Hepatocyte (in vitro differentiated cells): ENCODE measurements around the gene PTPN9. TPM values are rescaled to one million over a fixed set of nuclear protein-coding genes. Genes with fewer than 3 reads are reported as not detected.
A peak's percentile ranks its signal among the peaks of the same experiment; 100 is the strongest.

ENCODE experiments used
- DNase-seq: peaks from one replicate; pipeline ENCODE4 v3.0.0-alpha.2; 2016; ENCODE audit warnings: low spot score
- H2AFZ ChIP-seq: fragments of 200-600 bp; sonication (generic); 2 replicates; pipeline ENCODE4 v1.6.0; 2016; ENCODE audit warnings: antibody characterized with exemption, mild to moderate bottlenecking
- H3K27ac ChIP-seq: fragments of 200-600 bp; sonication (generic); 2 replicates; pipeline ENCODE4 v1.5.1; 2016; ENCODE audit warnings: mild to moderate bottlenecking
- H3K27me3 ChIP-seq: fragments of 200-600 bp; sonication (generic); 2 replicates; pipeline ENCODE4 v1.6.1; 2016
- H3K36me3 ChIP-seq: fragments of 200-600 bp; sonication (generic); replicated peaks from 2 replicates; pipeline ENCODE4 v1.5.1; 2016; ENCODE audit warnings: low read depth; ENCODE audit not compliant: insufficient read depth
- H3K4me1 ChIP-seq: fragments of 200-600 bp; sonication (generic); 2 replicates; pipeline ENCODE4 v1.5.1; 2016; ENCODE audit warnings: mild to moderate bottlenecking, moderate library complexity; ENCODE audit not compliant: insufficient read depth
- H3K4me2 ChIP-seq: fragments of 200-600 bp; sonication (generic); 2 replicates; pipeline ENCODE4 v1.6.0; 2016
- H3K4me3 ChIP-seq: fragments of 200-600 bp; sonication (generic); 2 replicates; pipeline ENCODE4 v1.5.1; 2016; ENCODE audit warnings: mild to moderate bottlenecking
- H3K79me2 ChIP-seq: fragments of 200-600 bp; sonication (generic); 2 replicates; pipeline ENCODE4 v1.6.0; 2017; ENCODE audit warnings: mild to moderate bottlenecking
- H3K9me2 ChIP-seq: fragments of 200-600 bp; sonication (generic); replicated peaks from 2 replicates; pipeline ENCODE4 v1.6.0; 2017; ENCODE audit warnings: mild to moderate bottlenecking; ENCODE audit not compliant: insufficient read depth
- H3K9me3 ChIP-seq: fragments of 200-600 bp; sonication (generic); 2 replicates; pipeline ENCODE4 v1.5.1; 2016; ENCODE audit warnings: low read depth, mild to moderate bottlenecking
- H4K20me1 ChIP-seq: fragments of 200-600 bp; sonication (generic); 2 replicates; pipeline ENCODE4 v1.6.0; 2016; ENCODE audit warnings: mild to moderate bottlenecking; ENCODE audit not compliant: insufficient read depth, poor library complexity, severe bottlenecking
- CTCF ChIP-seq: fragments of 200-600 bp; sonication (generic); IDR thresholded peaks from 2 replicates; pipeline ENCODE4 v1.5.1; 2016; ENCODE audit warnings: antibody characterized with exemption, mild to moderate bottlenecking; ENCODE audit not compliant: poor library complexity
- EZH2 ChIP-seq: fragments of 200-600 bp; sonication (generic); IDR thresholded peaks from 2 replicates; pipeline ENCODE4 v1.6.1; 2016; ENCODE audit warnings: antibody characterized with exemption, mild to moderate bottlenecking, borderline replicate concordance
- EZH2phosphoT487 ChIP-seq: fragments of 200-600 bp; sonication (generic); IDR thresholded peaks from one replicate; pipeline ENCODE4 v1.6.1; 2018; ENCODE audit warnings: antibody characterized with exemption, mild to moderate bottlenecking, low read depth, moderate library complexity; ENCODE audit not compliant: unreplicated experiment, severe bottlenecking
- whole genome bisulfite sequencing: methylation state at CpG from one replicate; pipeline ENCODE4 v1.1.6; 2016; ENCODE audit warnings: low lambda C conversion rate; ENCODE audit errors: missing lambda C conversion rate; 5-methylcytosine and 5-hydroxymethylcytosine counted together
- polyA plus RNA-seq: library from polyadenylated mRNA; unstranded; fragments of >200 nt; fragmentation: Nextera tagmentation; extraction: Ambion mirVana; gene quantifications from 2 replicates; pipeline ENCODE4 v1.2.1, GENCODE V29; 2016
- total RNA-seq: library from RNA; depleted of rRNA; stranded (reverse); fragments of >200 nt; gene quantifications from 2 replicates; pipeline ENCODE4 v1.2.3, GENCODE V29; 2014

PTPN9 gene
- total and polyA plus RNA-seq, 2 experiments from 2014 or later = 23.3 to 24.0 TPM

GRCh38 chr15:75620841-75621391, 41.8 kb upstream of the PTPN9 start:
- H3K4me3 ChIP-seq = no peak overlapping the region

DNA sequence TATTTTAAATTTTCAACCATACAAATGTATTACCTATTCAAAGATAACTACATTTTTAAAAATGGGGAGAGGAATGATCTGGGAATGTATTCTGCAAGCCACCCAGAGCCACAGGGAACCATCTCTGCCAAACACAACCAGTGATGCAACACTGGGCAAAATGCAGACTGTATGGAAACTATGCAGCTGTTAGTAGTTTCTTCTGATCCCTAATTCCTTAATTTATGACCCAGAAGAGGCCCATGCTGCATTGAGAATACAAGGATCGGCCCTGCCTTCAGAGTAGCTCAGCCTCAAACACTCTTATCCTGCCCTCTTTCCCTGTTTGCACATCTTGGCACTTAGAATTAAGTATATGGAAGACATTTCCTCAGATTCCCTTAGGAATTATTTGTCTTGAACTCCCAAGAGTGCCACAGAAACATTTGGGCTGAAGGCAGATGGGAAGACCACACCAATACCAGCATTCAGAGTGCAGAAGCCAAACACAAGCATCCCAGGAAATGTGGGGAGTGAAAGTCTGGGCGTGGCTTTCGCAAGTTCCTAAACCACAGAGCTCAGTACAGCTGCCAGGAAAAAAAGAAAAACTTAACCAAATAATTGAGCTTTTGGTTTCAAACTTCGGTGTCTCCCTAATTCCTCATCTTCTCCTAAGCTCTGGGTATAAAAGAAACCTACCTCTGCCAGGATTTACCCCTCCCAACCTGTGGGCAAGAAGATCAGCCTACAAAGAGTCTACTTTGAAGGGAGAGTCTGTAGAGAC, 41.1 kb upstream of the PTPN9 start:
- H3K4me1 ChIP-seq = no peaks in the 10 kb centered on the region
- no peaks in the 10 kb centered on the region for H4K20me1 ChIP-seq
- H3K4me3 ChIP-seq = no peak overlapping the region
- H3K36me3 ChIP-seq = no peaks in the 10 kb centered on the region
- H3K9me3 ChIP-seq = no peaks in the 10 kb centered on the region
- DNase-seq = peak; percentile 16
- peak overlapping the region; percentile 81 for H3K27ac ChIP-seq
- WGBS = 92% methylated on average over 4 of the region's 4 CpGs
- no peaks in the 10 kb centered on the region for H3K9me2 ChIP-seq
- TF ChIP-seq CTCF (no peak), EZH2phosphoT487 (no peak), EZH2 (no peak)
- peaks cover 3% of the 10 kb centered on the region for H3K79me2 ChIP-seq
- no peaks in the 10 kb centered on the region for H3K27me3 ChIP-seq
- no peak overlapping the region for H2AFZ ChIP-seq
- H3K4me2 ChIP-seq = peak overlapping the region; percentile 58

More at GRCh38 chr15:75620841-75621391, 41.8 kb upstream of the PTPN9 start:
- no peak overlapping the region for H2AFZ ChIP-seq
- peaks cover 3% of the 10 kb centered on the region for H3K79me2 ChIP-seq
- peak overlapping the region; percentile 81 for H3K27ac ChIP-seq
- no peaks in the 10 kb centered on the region for H3K27me3 ChIP-seq
- peak; percentile 72 for DNase-seq
- no peaks in the 10 kb centered on the region for H3K9me3 ChIP-seq
- H3K9me2 ChIP-seq = no peaks in the 10 kb centered on the region
- H3K4me1 ChIP-seq = no peaks in the 10 kb centered on the region
- no peak for TF ChIP-seq CTCF
- TF ChIP-seq EZH2phosphoT487 = no peak
- TF ChIP-seq EZH2 = no peak
- H3K36me3 ChIP-seq = no peaks in the 10 kb centered on the region
- WGBS = 80% methylated on average over 7 of the region's 7 CpGs
- H4K20me1 ChIP-seq = no peaks in the 10 kb centered on the region
- peak overlapping the region; percentile 58 for H3K4me2 ChIP-seq

- Histone ChIP-seq H3K36me3 (no peaks in the 10 kb centered on the region), H4K20me1 (no peaks in the 10 kb centered on the region), H3K27ac (no peak overlapping the region), H3K79me2 (no peaks in the 10 kb centered on the region), H2AFZ (no peak overlapping the region), H3K27me3 (no peaks in the 10 kb centered on the region), H3K4me2 (no peak overlapping the region), H3K9me3 (no peaks in the 10 kb centered on the region), H3K9me2 (no peaks in the 10 kb centered on the region), H3K4me1 (no peaks in the 10 kb centered on the region), H3K4me3 (no peak overlapping the region)
- no peak for DNase-seq
- TF ChIP-seq EZH2phosphoT487 (no peak), CTCF (no peak), EZH2 (no peak)
These were observed 37.7 kb upstream of the PTPN9 start for GRCh38 chr15:75616766-75617165.
